Sigmoid colon (tissue), 4 donors: ENCODE measurements around the gene ZNF440.

Experiments
- CTCF ChIP-seq, 4 experiments: fragments of 450-650 bp in 3 of 4; fragments of 200-600 bp in 1 of 4; IDR thresholded peaks; one replicate each; pipeline ENCODE4 v1.5.1; 2016 to 2019; ENCODE audit warnings: antibody characterized with exemption in 4 of 4, mild to moderate bottlenecking in 3 of 4, moderate library complexity in 2 of 4
- POLR2A ChIP-seq, 2 donors: fragments of 450-650 bp; IDR thresholded peaks; one replicate each; pipeline ENCODE4 v1.6.1; 2016; ENCODE audit warnings: antibody characterized with exemption in 2 of 2, mild to moderate bottlenecking in 2 of 2, moderate library complexity in 2 of 2
- POLR2AphosphoS5 ChIP-seq, 4 donors: sonication (generic); formaldehyde crosslinking; IDR thresholded peaks; one replicate each; pipeline ENCODE4 v1.6.1; 2017; ENCODE audit warnings: antibody characterized with exemption in 4 of 4

DNA sequence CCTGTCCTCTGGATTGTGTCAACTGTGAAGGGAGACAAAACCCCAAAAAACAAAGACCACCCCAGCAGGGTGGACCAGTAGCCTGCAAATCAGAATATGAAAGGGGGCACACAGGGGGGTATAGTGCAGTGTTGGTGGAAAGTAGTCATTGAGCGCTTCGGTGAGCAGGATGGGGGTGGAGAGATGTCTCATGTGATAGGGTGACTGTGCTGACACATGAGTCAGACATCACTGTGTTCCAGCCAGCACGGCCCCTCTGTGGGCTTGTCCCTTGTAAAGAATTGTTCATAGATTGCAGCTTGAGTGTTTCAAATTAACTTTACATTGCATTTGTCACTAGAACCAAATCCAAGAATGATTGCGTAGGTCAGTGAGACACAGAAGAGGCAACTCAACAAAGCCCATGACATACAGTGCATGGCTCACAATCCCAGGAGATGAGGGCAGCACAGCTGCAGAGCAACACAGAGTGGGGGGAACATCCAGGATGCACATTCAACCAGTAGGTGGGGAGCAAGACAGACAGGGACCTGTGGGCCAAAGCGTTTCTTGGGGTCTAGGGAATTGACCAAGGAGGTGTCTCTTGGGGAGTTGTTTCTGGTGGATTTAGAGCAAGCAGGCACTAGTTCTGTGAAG, 7.5 kb downstream of the ZNF440 start:
- TF ChIP-seq POLR2AphosphoS5 (IDR thresholded peaks at IDR 0.05) = no peak
- no peak for TF ChIP-seq POLR2A (IDR thresholded peaks at IDR 0.05)
- no peak for TF ChIP-seq CTCF (IDR thresholded peaks at IDR 0.05)
